Measurements from ENCODE around the gene CAPN2. TPM values are rescaled to one million over a fixed set of nuclear protein-coding genes. Genes with fewer than 3 reads are reported as not detected.

The CAPN2 gene
- total and polyA plus RNA-seq, 2 donors (not counting 1 experiment from before 2014, with no cell fraction given) = 63.9 to 79.6 TPM

- no peaks in the 10 kb centered on the region for H3K27me3 Mint-ChIP-seq
- peaks cover 0 to 14% of the 10 kb centered on the region in 2 experiments for H3K36me3 ChIP-seq (replicated peaks in 1 of 2; ENCODE audit: control extremely low read depth in 1 of 2, control insufficient read depth in 1 of 2, extremely low read depth in 1 of 2, insufficient read depth in 2 of 2, low read length in 1 of 2)
- TF ChIP-seq EZH2 (IDR thresholded peaks at IDR 0.05; ENCODE audit: borderline replicate concordance, insufficient read depth, low read depth, low read length, poor library complexity, severe bottlenecking) = no peak
- no peak for TF ChIP-seq CTCF (IDR thresholded peaks at IDR 0.05)
- WGBS (ENCODE audit: insufficient coverage) = 73% methylated on average over 5 of the region's 8 CpGs
- no peak overlapping the region for H3K27ac ChIP-seq (ENCODE audit: low read length in 2 of 2)
- H3K9me3 ChIP-seq (ENCODE audit: control extremely low read depth in 1 of 3, control insufficient read depth in 2 of 3, insufficient read depth in 1 of 3, low read length in 2 of 3) = no peaks in the 10 kb centered on the region
- H3K4me3 Mint-ChIP-seq = peak overlapping the region; percentile 15
- peaks cover 30% of the 10 kb centered on the region for H3K4me1 Mint-ChIP-seq
- CTCF ChIA-PET = interaction anchor here (1.4 kb wide), 1 partner anchor 14 kb away, joined by 4 read pairs; the partner anchor contains the start of gene CAPN2
- DNase-seq (no peak), ATAC-seq (ENCODE audit: low read depth) (no peak)
- H3K9ac ChIP-seq (ENCODE audit: low read length) = no peak overlapping the region
- intact Hi-C loops (cut with micrococcal nuclease) = no loop called here
- peaks cover 8 to 21% of the 10 kb centered on the region in 2 donors for H3K4me1 ChIP-seq (ENCODE audit: control insufficient read depth in 2 of 2, insufficient read depth in 2 of 2, low read length in 2 of 2)
- POLR2A ChIA-PET = no interaction called here
- no peak overlapping the region for H3K4me2 ChIP-seq (replicated peaks; ENCODE audit: low read depth, low read length, poor library complexity, severe bottlenecking)
- H3K27me3 ChIP-seq (replicated peaks in 1 of 4; ENCODE audit: control extremely low read depth in 1 of 4, control insufficient read depth in 3 of 4, insufficient read depth in 4 of 4, low read length in 3 of 4) = no peaks in the 10 kb centered on the region
- H4K20me1 ChIP-seq (ENCODE audit: control insufficient read depth, insufficient read depth, low read length, poor library complexity, severe bottlenecking) = no peaks in the 10 kb centered on the region
- H3K9me3 Mint-ChIP-seq (ENCODE audit: insufficient read depth) = no peaks in the 10 kb centered on the region
- no peaks in the 10 kb centered on the region for H3K79me2 ChIP-seq (ENCODE audit: control insufficient read depth, insufficient read depth, low read length)
- H3K4me3 ChIP-seq (ENCODE audit: control extremely low read depth in 1 of 5, extremely low read depth in 1 of 5, insufficient read depth in 1 of 5, low read depth in 2 of 5, low read length in 4 of 5) = no peak overlapping the region
- no peak overlapping the region for H3K27ac Mint-ChIP-seq
- H2AFZ ChIP-seq (ENCODE audit: insufficient read depth, low read depth, low read length, poor library complexity, severe bottlenecking) = no peak overlapping the region
These were observed 13.2 kb downstream of the CAPN2 start for GRCh38 chr1:223725578-223725977.

GRCh38 chr1:223726380-223727001, 14.2 kb downstream of the CAPN2 start:
- Histone ChIP-seq H4K20me1 (ENCODE audit: control insufficient read depth, insufficient read depth, low read length, poor library complexity, severe bottlenecking) (no peaks in the 10 kb centered on the region), H3K9ac (ENCODE audit: low read length) (no peak overlapping the region), H2AFZ (ENCODE audit: insufficient read depth, low read depth, low read length, poor library complexity, severe bottlenecking) (no peak overlapping the region), H3K27me3 (replicated peaks in 1 of 4; ENCODE audit: control extremely low read depth in 1 of 4, control insufficient read depth in 3 of 4, insufficient read depth in 4 of 4, low read length in 3 of 4) (no peaks in the 10 kb centered on the region), H3K36me3 (replicated peaks in 1 of 2; ENCODE audit: control extremely low read depth in 1 of 2, control insufficient read depth in 1 of 2, extremely low read depth in 1 of 2, insufficient read depth in 2 of 2, low read length in 1 of 2) (peaks cover 0 to 9% of the 10 kb centered on the region in 2 experiments), H3K79me2 (ENCODE audit: control insufficient read depth, insufficient read depth, low read length) (no peaks in the 10 kb centered on the region), H3K9me3 (ENCODE audit: control extremely low read depth in 1 of 3, control insufficient read depth in 2 of 3, insufficient read depth in 1 of 3, low read length in 2 of 3) (no peaks in the 10 kb centered on the region), H3K27ac (ENCODE audit: low read length in 2 of 2) (peak overlapping the region; percentile 11 to 37), H3K4me2 (replicated peaks; ENCODE audit: low read depth, low read length, poor library complexity, severe bottlenecking) (peak overlapping the region; percentile 27), H3K4me3 (ENCODE audit: control extremely low read depth in 1 of 5, extremely low read depth in 1 of 5, insufficient read depth in 1 of 5, low read depth in 2 of 5, low read length in 4 of 5) (no peak overlapping the region), H3K4me1 (ENCODE audit: control insufficient read depth in 2 of 2, insufficient read depth in 2 of 2, low read length in 2 of 2) (peaks cover 8 to 21% of the 10 kb centered on the region in 2 donors)
- TF ChIP-seq CTCF (IDR thresholded peaks at IDR 0.05) = no peak
- TF ChIP-seq EZH2 (IDR thresholded peaks at IDR 0.05; ENCODE audit: borderline replicate concordance, insufficient read depth, low read depth, low read length, poor library complexity, severe bottlenecking) = no peak
- DNase-seq = peak; percentile 43
- CTCF ChIA-PET = interaction anchor here (1.1 to 4.2 kb wide), 5 partner anchors 10 to 28 kb away, joined by 4 to 26 read pairs (median 4); partner anchors contain the start of gene CAPN2
- Mint-ChIP-seq H3K9me3 (ENCODE audit: insufficient read depth) (no peaks in the 10 kb centered on the region), H3K4me3 (peak overlapping the region; percentile 33), H3K27me3 (no peaks in the 10 kb centered on the region), H3K27ac (peak overlapping the region; percentile 69), H3K4me1 (peaks cover 30% of the 10 kb centered on the region)
- peak; percentile 90 for ATAC-seq (ENCODE audit: low read depth)
- WGBS (ENCODE audit: insufficient coverage) = 23% methylated on average over 7 of the region's 9 CpGs
- intact Hi-C loops (cut with micrococcal nuclease) = loop anchor here (1.0 kb wide), 1 partner anchor 14 kb away; the partner anchor contains the start of gene CAPN2
- POLR2A ChIA-PET = no interaction called here
